GM12891 (cell line): ENCODE measurements around the gene SECTM1.

ENCODE experiments used
- PAX5 ChIP-seq: IDR thresholded peaks from 2 replicates; pipeline ENCODE4 v1.6.1; 2011; ENCODE audit warnings: low read length, moderate library complexity, mild to moderate bottlenecking; ENCODE audit not compliant: insufficient read depth, severe bottlenecking
- POLR2A ChIP-seq: IDR thresholded peaks from 2 replicates; pipeline ENCODE4 v1.6.1; 2011; ENCODE audit warnings: low read depth, low read length, control low read depth
- POLR2AphosphoS5 ChIP-seq: IDR thresholded peaks from 2 replicates; pipeline ENCODE4 v1.6.1; 2011; ENCODE audit warnings: low read depth, low read length, control low read depth
- POU2F2 ChIP-seq: IDR thresholded peaks from 2 replicates; pipeline ENCODE4 v1.6.1; 2011; ENCODE audit warnings: low read depth, mild to moderate bottlenecking, control low read depth, low read length, moderate library complexity
- SPI1 ChIP-seq: IDR thresholded peaks from 2 replicates; pipeline ENCODE4 v1.6.1; 2011; ENCODE audit warnings: low read depth, low read length, control low read depth
- TAF1 ChIP-seq: IDR thresholded peaks from 2 replicates; pipeline ENCODE4 v1.6.1; 2011; ENCODE audit warnings: low read depth, low read length, control low read depth

GRCh38 chr17:82349287-82349701 lies 15.7 kb upstream of the SECTM1 start:
- TF ChIP-seq TAF1, result no peak
- TF ChIP-seq POLR2A, result no peak
- TF ChIP-seq POLR2AphosphoS5, result no peak
- TF ChIP-seq SPI1, result no peak
- TF ChIP-seq PAX5, result no peak
- no peak for TF ChIP-seq POU2F2
